GM19467 (cell line): ENCODE data around the gene CAPN12.

Experiments
- ATAC-seq: cut with Tn5 transposase; IDR thresholded peaks from one replicate; pipeline ENCODE4 v1.9.1; 2021; ENCODE audit warnings: mild to moderate bottlenecking, moderate library complexity; ENCODE audit not compliant: unreplicated experiment

Gene CAPN12

DNA sequence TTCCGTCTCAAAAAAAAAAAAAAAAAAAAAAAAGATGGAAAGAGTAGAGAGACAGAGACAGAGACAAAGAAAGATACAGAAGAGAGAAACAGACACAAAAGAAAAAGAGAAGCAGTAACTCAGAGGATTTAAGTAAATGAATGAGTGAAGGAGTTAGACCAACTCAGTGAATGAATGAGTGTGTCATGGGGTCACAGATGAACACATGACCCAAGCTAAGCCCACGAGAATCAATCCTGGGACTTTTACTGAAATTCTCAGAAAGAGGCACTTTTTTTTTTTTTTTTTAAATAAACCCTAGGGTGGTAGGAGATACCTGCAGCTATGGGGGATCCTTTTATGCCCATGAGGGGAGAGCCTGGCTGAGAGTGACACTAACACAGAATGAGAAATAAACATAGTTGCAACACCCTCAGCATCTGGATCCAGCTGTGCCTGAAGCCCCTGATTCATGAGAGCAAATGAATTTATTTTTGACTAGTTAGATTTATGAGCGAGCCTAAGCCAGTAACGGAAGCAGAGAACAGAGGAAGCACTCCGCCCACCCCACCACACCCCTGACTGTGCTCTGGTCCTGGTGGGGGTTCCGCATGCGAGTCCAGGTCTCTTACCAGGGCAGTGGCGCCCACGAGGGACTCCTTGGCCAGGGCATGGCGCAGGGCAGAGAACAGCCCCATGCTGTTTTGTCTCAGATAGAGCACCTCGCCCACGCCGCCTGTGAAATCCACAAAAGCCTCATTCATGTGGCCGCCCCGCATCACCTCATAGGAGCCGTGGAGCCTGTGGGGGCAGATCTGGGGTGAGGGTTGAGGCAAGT lies 4.6 kb downstream of the CAPN12 start:
- no peak for ATAC-seq

GRCh38 chr19:38737921-38738737 lies 6.1 kb downstream of the CAPN12 start:
- no peak for ATAC-seq

- ATAC-seq: no peak
These were observed 6.9 kb downstream of the CAPN12 start for GRCh38 chr19:38737281-38737865.

- ATAC-seq: no peak
These were observed 7.6 kb downstream of the CAPN12 start for GRCh38 chr19:38736413-38737280.

GRCh38 chr19:38736036-38736412 lies 8.2 kb downstream of the CAPN12 start:
- ATAC-seq: no peak

GRCh38 chr19:38735257-38735686 lies 9.0 kb downstream of the CAPN12 start:
- no peak for ATAC-seq

GRCh38 chr19:38734426-38735256 lies 9.6 kb downstream of the CAPN12 start:
- ATAC-seq: no peak

GRCh38 chr19:38734176-38734425 lies 10.2 kb downstream of the CAPN12 start:
- no peak for ATAC-seq

DNA sequence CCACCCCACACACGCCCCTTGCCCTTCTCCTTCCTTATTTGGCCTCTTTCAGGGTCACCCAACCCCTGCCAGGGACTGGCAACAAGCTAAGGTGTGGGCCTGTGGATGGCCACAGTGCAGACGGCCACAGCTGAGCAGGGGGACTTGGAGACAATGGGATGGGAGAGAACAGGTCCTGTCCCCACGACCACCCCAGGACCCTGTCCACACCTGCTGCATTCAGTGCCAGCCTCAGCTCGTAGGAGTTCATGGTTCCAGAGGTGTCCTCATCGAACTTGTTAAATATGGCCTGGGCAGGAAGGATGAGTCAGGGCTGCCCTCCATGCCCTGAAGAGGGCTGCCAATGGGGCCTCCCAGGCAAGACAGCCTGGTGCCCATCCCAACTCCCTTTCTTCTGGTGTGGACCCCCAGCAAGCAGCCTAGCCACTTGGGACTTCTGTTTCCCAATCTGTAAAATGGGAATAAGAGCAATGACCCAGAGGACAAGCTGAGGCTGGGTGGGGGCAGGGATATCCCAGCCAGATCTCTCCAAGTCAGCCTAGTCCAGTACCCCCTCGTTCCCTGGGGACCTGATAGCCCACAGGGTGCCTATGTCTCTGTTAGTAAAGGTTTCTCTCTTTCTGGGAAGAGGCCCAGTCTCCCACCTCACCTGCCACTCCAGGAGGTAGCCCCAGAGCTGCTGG lies 10.6 kb downstream of the CAPN12 start:
- ATAC-seq: no peak

- no peak for ATAC-seq
These were observed 11.1 kb downstream of the CAPN12 start for GRCh38 chr19:38733241-38733492.

GRCh38 chr19:38731654-38732301 lies 12.5 kb downstream of the CAPN12 start:
- no peak for ATAC-seq

GRCh38 chr19:38730731-38731589 lies 13.3 kb downstream of the CAPN12 start:
- ATAC-seq: no peak

- ATAC-seq: no peak
These were observed 13.9 kb downstream of the CAPN12 start for GRCh38 chr19:38730470-38730730.

DNA sequence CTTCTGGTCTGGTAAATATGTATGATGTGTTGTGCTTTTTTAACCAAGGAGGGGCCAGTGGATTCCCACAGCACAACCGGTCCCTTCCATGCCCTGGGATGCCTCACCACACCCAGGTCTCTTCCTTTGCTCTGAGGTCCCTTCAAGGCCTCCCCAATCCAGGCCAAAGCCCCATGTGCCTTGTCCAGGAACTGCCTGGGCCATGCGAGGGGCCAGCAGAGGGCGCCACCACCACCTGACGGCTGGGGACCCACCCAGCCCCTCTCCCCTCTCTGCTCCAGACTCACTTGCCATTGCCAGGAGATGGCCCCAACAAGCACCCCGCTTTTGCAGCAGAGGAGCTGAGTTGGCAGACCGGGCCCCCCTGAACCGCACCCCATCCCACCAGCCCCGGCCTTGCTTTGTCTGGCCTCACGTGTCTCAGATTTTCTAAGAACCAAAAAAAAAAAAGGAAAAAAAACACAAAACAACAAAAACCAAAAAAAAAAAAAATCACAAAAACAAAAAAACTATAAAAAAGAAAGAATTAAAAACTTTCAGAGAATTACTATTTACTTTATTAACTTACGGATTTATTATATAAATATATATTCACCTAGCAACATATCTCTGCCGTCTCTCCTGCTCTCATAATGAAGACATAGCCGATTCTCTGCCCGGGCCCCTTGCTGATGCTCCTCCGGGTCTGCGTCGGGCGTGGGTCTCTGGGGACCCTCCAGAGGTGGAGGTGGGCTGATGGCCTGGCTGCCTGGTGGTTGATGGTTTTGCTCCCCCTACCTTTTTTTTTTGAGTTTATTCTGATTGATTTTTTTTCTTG lies 14.4 kb downstream of the CAPN12 start:
- no peak for ATAC-seq

DNA sequence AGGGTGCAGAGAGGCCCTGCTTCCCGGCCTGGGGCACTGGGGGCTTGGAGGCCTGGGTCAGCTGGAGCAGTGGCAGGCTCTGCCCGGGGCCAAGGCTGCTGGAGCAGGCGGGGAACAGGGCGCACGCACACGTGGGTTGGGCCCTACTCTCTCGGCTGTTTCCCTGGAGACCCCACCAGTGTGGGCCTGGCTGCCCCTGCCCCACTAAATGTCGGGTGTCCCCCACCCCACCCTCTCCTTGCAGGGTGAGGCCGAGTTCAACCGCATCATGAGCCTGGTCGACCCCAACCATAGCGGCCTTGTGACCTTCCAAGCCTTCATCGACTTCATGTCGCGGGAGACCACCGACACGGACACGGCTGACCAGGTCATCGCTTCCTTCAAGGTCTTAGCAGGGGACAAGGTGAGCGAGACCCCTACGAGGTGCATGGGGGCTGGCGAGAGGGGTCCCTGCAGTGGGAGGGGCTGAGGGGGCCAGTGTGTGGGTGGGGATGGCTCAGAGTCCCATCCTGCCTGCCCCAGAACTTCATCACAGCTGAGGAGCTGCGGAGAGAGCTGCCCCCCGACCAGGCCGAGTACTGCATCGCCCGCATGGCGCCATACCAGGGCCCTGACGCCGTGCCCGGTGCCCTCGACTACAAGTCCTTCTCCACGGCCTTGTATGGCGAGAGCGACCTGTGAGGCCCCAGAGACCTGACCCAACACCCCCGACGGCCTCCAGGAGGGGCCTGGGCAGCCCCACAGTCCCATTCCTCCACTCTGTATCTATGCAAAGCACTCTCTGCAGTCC lies 15.3 kb downstream of the CAPN12 start:
- ATAC-seq: no peak

DNA sequence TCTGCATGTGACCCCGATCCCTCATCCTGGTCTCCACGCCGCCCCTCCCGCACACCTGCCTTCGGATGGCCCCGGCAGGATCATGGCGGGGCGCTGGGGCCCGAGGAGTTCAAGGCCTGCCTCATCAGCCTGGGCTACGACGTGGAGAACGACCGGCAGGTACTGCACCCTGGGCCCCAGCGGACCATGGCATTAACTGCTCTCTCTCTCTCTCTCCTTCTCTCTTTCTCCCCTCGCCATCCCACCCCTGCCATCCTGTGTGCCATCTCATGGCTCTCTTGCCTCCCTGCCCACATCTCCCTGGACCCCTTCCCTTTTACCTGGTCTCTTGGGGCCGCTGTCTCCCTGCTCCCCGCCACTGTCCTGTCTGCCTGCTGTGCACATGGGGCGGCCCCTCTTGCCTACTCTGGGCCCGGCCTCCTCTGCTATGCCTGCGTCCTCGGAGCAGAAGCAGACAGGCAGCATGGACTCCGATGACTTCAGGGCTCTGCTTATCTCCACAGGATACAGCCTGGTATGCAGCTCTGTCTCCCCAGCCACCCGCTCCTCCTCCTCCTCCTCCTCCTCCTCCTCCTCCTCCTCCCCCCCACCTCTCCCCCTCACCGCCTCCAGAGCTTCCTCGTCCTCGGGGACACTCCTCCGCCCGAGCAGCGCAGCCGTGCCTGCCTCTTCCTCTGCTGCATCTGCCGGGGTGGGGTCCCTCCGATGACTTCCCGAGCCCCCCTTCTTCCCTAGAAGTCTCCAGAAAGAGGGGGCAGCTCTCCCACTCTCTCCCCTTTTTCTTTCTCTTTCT lies 16.2 kb downstream of the CAPN12 start:
- ATAC-seq: no peak
